Retinal pigment epithelial cell (primary cell): ENCODE data around the gene ATP13A3.

Source experiments
- DNase-seq: peaks from one replicate; pipeline ENCODE4 v3.0.0-alpha.2; 2010; ENCODE audit warnings: low read depth
- H3K4me3 ChIP-seq: 2 replicates; pipeline ENCODE4 v1.5.1; 2011; ENCODE audit warnings: mild to moderate bottlenecking, low read length, control low read depth, moderate library complexity
- CTCF ChIP-seq: conservative IDR thresholded peaks from 2 replicates; pipeline ENCODE4 v1.5.1; 2011; ENCODE audit warnings: low read depth, low read length, control low read depth, inconsistent platforms

The ATP13A3 gene

GRCh38 chr3:194443901-194444300, 42.9 kb downstream of the ATP13A3 start:
- TF ChIP-seq CTCF: no peak
- no peak overlapping the region for H3K4me3 ChIP-seq
- no peak for DNase-seq

GRCh38 chr3:194440756-194441155, 46.0 kb downstream of the ATP13A3 start:
- no peak for TF ChIP-seq CTCF
- no peak for DNase-seq

GRCh38 chr3:194439881-194440550, 46.8 kb downstream of the ATP13A3 start:
- DNase-seq: no peak
- no peak overlapping the region for H3K4me3 ChIP-seq
- no peak for TF ChIP-seq CTCF

More at GRCh38 chr3:194440756-194441155, 46.0 kb downstream of the ATP13A3 start:
- H3K4me3 ChIP-seq: no peak overlapping the region

- H3K4me3 ChIP-seq: no peak overlapping the region
- TF ChIP-seq CTCF: no peak
- no peak for DNase-seq
Measured at GRCh38 chr3:194434503-194434902, 52.3 kb downstream of the ATP13A3 start.

- H3K4me3 ChIP-seq: no peak overlapping the region
- DNase-seq: no peak
- TF ChIP-seq CTCF: no peak
Measured at GRCh38 chr3:194431554-194431953, 55.2 kb downstream of the ATP13A3 start.

- DNase-seq: no peak
- H3K4me3 ChIP-seq: no peak overlapping the region
- no peak for TF ChIP-seq CTCF
Measured at GRCh38 chr3:194425399-194425798, 61.4 kb downstream of the ATP13A3 start.

GRCh38 chr3:194424953-194425352, 61.8 kb downstream of the ATP13A3 start:
- no peak for TF ChIP-seq CTCF
- H3K4me3 ChIP-seq: no peak overlapping the region
- DNase-seq: no peak
